Kidney capillary endothelial cell (primary cell): ENCODE measurements around the gene AK5.

Source experiments
- DNase-seq: peaks from one replicate; pipeline ENCODE4 v3.0.0-alpha.2; 2018; ENCODE audit warnings: low spot score

Gene AK5

DNA sequence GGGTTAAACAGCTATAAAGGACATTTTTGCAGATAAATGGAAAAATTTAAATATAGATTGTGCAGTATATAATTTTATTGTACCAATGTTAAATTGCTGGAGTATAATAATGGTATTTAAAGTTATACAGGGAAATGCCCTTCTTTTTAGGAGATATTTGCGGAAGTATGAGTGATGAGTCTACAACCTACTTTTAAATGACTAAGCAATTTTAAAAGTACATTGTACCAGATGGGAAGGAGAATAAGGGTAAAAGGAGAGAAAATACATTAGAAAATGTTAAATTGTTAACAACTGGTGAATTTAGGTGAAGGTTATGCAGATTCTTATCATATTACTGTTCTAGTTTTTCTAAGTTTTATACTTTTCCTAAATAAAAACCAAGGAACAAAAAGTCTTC is 308.8 kb downstream of the AK5 start:
- DNase-seq: no peak

DNA sequence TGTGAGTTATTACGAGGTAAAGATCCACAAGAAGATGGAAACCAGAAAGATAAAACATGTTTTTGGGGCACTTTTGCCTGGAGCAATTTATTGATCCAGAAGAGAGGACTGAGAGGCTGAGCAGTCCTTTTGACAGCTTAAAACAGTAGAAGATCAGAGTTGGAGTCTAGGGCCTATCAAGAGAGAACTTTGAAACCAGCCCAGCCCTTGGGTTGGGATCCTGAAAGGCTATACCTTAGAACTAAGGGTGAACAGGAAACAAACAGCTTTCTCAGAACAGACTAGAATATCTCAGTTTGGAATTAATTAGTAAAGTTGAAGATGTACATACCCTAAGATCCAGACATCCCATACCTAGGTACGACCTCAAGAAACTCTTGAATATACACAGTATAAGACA is 311.1 kb downstream of the AK5 start:
- no peak for DNase-seq

DNA sequence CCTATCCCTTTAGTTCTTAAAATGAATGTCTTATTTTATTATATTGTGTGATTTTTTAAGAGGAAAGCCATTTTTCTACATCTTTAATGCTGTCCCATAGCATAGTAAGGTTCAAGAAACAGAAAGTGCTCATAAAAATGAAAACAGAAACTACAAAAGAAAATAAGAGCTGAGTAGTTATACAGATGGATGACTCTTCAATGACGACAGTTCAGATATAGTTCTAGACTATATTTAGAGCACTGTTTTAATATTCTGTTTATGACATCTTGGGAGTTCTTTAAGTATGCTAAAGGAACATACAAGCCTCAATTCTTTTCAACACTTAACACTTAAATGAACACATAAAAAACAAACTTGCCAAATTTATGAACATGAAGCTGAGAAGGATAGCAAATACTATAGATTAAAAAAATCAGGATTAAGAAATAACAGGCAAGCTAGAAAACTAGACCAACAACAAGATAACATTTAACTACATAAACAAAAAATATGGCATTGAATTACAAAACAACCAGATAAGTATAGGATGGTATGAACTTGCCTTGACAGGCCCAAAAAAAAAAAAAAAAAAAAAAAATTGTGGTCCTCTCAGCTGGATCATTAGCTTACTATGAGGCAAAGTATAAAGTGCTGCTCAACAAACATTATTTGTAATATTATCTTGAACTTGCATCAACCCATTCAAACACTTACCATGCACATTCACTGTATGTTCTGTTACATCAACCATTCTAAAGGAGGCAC is 312.7 kb downstream of the AK5 start:
- DNase-seq: no peak

DNA sequence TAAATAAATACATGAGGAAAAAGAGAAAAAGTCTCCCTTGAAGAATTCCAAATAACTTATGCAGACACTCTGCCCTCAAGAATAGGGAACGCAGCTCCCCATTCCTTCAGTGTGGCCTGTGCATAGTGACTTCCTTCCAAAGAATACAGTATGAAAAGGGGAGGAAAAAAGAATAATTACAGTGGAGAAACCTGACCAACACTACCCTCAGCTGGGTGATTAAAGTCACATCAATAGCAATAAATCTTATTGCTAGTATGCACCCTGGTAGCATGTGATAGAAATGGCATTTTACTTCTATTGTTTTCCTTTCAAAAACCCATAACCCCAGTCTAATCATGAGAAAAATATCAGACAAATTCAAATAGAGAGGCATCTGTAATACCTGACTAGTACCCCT is 315.5 kb downstream of the AK5 start:
- no peak for DNase-seq

DNA sequence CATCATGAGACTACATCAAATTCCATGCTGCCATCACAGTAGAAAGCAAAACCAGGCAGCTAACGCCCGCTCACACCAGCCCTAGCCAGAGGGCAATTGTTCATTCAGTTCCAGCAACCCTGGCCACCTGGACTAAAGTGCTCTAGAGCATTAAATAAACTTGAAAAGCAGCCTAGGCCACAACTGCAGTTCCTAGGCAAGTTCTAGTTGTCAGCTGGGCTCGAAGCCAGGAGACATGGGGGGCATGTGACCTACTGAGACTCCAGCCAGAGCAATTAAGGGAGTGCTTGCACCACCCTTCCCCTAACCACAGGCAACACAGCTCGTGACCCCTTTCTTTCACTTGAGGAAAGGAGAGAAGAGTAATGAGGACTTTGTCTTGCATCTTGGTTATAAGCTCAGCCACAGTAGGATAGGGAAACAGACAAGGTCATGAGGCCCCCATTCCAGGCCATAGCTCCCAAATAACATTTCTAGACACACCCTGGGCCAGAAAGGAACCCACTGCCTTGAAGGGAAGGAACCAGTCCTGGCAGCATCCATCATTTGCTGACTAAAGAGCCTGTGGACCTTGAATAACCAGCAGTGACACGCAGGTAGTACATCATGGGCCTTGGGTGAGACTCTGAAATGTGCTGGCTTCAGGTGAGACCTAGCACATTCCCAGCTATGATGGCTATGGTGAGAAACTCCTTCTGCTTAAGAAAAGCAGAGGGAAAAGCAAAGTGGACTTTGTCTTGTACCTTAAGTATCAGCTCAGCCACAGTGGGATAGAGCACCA is 323.6 kb downstream of the AK5 start:
- no peak for DNase-seq

DNA sequence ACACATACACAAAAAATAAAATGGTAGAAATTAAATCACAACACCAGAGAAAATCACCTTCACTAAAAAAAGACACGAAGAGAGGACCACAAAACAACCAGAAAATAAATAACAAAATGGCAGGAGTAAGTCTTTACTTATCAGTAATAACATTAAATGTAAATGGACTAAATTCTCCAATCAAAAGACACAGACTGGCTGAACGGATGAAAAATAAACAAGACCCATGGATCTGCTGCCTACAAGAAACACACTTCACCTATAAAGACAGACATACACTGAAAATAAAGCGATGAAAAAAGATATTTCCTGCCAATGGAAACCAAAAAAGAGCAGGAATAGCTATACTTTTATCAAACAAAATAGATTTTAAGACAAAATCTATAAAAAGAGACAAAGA is 327.1 kb downstream of the AK5 start:
- DNase-seq: no peak
